Thymus (tissue), 11 donors: Measurements from ENCODE around the gene EZR. TPM values are rescaled to one million over a fixed set of nuclear protein-coding genes. Genes with fewer than 3 reads are reported as not detected.

Experiments
- DNase-seq, 9 donors: peaks; one replicate each; pipeline ENCODE4 v3.0.0-alpha.2; 2013; ENCODE audit warnings: low spot score in 9 of 9, low read depth in 6 of 9, missing footprints in 1 of 9
- H3K27ac ChIP-seq, 2 donors: one replicate each; pipeline ENCODE4 v1.5.1; 2013; ENCODE audit warnings: control low read depth in 1 of 2, low read depth in 1 of 2, low read length in 1 of 2, mild to moderate bottlenecking in 1 of 2, moderate library complexity in 1 of 2
- H3K27me3 ChIP-seq, 2 donors: one replicate each; pipeline ENCODE4 v1.5.1; 2013; ENCODE audit warnings: low read length in 1 of 2; ENCODE audit not compliant: control insufficient read depth in 2 of 2, insufficient read depth in 1 of 2
- H3K36me3 ChIP-seq, 2 donors: one replicate each; pipeline ENCODE4 v1.5.1; 2013; ENCODE audit warnings: low read length in 1 of 2, mild to moderate bottlenecking in 1 of 2, moderate library complexity in 1 of 2; ENCODE audit not compliant: control insufficient read depth in 2 of 2, insufficient read depth in 2 of 2
- H3K4me1 ChIP-seq, 2 donors: one replicate each; pipeline ENCODE4 v1.5.1; 2013; ENCODE audit warnings: low read length in 2 of 2; ENCODE audit not compliant: control insufficient read depth in 2 of 2, insufficient read depth in 2 of 2
- H3K4me3 ChIP-seq, 2 donors: one replicate each; pipeline ENCODE4 v1.5.1; 2013; ENCODE audit warnings: low read length in 2 of 2, control low read depth in 1 of 2, mild to moderate bottlenecking in 1 of 2
- H3K9me3 ChIP-seq, 2 donors: one replicate each; pipeline ENCODE4 v1.5.1; 2013; ENCODE audit warnings: low read length in 1 of 2, mild to moderate bottlenecking in 1 of 2; ENCODE audit not compliant: control insufficient read depth in 2 of 2, insufficient read depth in 1 of 2
- WGBS: extraction: QIAGEN DNeasy Blood & Tissue Kit; methylation state at CpG from one replicate; pipeline ENCODE4 v1.1.7; 2013; 5-methylcytosine and 5-hydroxymethylcytosine counted together
- polyA plus RNA-seq: library from polyadenylated mRNA; stranded (reverse); fragments of 200-250 nt; gene quantifications from one replicate; pipeline ENCODE4 v1.2.3, GENCODE V29; 2013
- total RNA-seq: library from RNA; stranded (reverse); fragments of 120-200 nt; gene quantifications from one replicate; pipeline ENCODE4 v1.2.4, GENCODE V29; 2013
- donor health status: healthy.

EZR gene
- total and polyA plus RNA-seq, 2 donors, result 132 to 165 TPM

DNA sequence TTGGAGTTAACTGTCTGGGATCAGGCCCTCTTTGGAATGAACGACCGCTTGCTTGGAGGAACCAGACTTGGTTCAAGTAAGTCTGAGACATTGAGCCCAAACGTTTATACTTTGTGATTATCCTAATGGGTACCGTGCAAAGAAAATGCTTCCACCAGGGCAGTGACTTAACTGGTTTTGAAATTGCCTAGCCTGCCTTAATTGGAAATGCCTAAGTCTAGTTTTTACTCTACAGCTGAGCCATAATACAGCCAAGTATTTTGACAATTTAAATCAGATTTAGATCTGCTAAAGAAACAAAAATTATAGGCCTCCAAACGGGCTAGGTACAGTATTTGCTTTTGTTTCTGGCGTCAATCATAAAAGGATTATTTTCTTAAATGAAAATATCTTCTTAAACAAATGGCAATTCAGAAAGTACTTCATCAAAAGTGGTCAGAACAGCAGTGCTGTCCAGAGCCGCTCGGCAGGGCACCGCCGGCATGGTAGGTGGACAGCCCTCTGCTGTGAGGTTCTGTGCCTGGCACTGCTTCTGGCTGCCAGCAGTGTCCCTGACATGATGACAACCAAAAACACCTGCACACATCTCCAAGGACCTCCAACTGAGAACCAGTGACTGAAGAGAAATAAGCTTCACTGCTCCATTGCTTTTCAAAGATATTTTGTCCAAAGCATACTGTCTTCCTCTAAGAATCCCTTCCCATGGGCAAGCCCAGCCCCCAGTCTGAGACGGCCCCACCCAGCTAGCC lies 55.6 kb downstream of the EZR start:
- H3K4me3 ChIP-seq, result no peak overlapping the region
- H3K27ac ChIP-seq, result no peak overlapping the region
- H3K4me1 ChIP-seq, result no peaks in the 10 kb centered on the region
- DNase-seq, result no peak
- peaks cover 77 to 93% of the 10 kb centered on the region in 2 donors for H3K36me3 ChIP-seq
- no peaks in the 10 kb centered on the region for H3K9me3 ChIP-seq
- 95% methylated on average over 11 of the region's 11 CpGs for WGBS
- no peaks in the 10 kb centered on the region for H3K27me3 ChIP-seq

DNA sequence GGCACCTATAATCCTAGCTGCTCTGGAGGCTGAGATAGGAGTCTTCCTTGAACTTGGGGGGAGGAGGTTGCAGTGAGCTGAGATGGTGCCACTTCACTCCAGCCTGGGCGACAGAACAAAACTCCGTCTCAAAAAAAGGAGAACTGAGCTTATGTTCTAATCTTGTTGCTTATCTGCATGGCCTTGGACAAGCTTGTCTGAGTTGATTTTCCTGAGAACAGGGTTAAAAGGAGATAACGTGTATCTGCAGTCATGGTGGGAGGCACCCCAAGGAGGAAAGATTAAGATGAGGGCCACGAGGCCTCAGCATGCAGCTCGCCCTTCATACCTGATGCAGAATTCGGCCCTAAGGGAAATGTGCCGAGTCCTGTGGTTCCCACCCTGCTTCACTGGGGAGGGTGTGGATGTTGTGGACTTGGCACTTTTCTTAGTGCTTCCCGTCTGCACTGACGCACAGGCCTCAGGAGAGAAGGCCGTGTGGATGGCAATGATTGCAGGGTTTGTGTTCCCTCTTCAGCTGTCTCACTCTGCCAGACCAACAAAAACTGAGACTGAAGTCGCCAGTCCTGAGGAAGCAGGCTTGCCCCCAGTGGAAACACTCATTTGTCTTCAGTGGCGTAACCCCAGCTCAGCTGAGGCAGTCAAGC lies 56.3 kb downstream of the EZR start:
- Histone ChIP-seq H3K4me1 (no peaks in the 10 kb centered on the region), H3K27me3 (no peaks in the 10 kb centered on the region), H3K36me3 (peaks cover 72 to 90% of the 10 kb centered on the region in 2 donors), H3K4me3 (no peak overlapping the region), H3K9me3 (no peaks in the 10 kb centered on the region), H3K27ac (no peak overlapping the region)
- DNase-seq, result no peak
- WGBS, result 95% methylated on average over 12 of the region's 12 CpGs

DNA sequence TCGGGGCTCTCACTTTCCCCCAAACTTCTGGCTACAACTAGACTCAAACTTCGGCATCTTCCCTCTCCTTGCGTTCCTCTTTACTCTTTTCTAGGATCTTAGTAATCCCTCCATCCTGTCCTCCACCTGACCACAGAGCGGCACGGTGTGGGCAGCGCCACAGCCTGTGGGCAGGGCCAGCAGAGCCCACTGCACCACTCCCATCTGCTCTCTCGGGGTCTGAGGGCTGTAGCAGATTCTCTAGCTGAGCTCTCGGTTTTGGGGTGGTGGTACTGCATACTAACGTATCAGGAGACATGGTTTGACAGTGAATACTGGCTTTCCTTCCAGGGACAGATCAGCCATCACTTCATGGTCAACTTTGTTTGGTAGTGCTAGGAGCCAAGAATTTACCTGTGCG lies 57.4 kb downstream of the EZR start:
- DNase-seq, result no peak
- 97% methylated on average over 10 of the region's 10 CpGs for WGBS
- peaks cover 64 to 88% of the 10 kb centered on the region in 2 donors for H3K36me3 ChIP-seq
- no peaks in the 10 kb centered on the region for H3K9me3 ChIP-seq
- H3K27me3 ChIP-seq, result no peaks in the 10 kb centered on the region
- H3K27ac ChIP-seq, result no peak overlapping the region
- H3K4me3 ChIP-seq, result no peak overlapping the region
- no peaks in the 10 kb centered on the region for H3K4me1 ChIP-seq

DNA sequence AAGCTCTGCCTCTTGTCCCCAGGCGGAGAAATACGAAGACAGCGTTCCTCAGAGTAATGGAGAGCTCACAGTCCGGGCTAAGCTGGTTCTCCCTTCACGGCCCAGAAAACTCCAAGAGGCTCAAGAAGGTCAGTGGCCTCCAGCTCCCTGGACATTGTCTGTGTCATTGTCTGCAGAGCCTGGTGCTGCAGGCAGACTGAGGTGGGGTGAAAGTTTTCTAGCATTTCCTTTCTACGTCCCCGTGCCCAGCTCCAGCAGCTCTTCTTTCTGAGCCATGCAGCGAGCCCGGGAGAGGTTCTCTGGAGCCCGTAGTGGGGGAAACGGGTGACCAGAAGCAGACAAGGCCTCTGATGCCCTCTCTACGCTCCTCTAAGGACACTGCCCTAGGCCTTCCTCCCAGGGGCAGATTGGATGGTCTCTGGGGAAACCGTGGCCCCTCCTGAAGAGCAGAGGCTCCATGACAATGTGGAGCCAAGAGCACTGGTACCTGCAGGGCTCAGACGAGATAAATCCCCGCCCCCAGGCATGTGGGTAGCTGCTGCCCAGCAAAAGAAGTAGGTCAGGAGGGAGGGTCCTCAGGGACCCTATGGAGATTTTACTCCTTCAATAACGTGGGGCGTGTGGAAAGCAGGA lies 58.4 kb downstream of the EZR start:
- no peaks in the 10 kb centered on the region for H3K4me1 ChIP-seq
- no peaks in the 10 kb centered on the region for H3K9me3 ChIP-seq
- H3K4me3 ChIP-seq, result no peak overlapping the region
- no peaks in the 10 kb centered on the region for H3K27me3 ChIP-seq
- H3K36me3 ChIP-seq, result peaks cover 55 to 81% of the 10 kb centered on the region in 2 donors
- no peak for DNase-seq
- 90% methylated on average over 17 of the region's 17 CpGs for WGBS
- no peak overlapping the region for H3K27ac ChIP-seq

DNA sequence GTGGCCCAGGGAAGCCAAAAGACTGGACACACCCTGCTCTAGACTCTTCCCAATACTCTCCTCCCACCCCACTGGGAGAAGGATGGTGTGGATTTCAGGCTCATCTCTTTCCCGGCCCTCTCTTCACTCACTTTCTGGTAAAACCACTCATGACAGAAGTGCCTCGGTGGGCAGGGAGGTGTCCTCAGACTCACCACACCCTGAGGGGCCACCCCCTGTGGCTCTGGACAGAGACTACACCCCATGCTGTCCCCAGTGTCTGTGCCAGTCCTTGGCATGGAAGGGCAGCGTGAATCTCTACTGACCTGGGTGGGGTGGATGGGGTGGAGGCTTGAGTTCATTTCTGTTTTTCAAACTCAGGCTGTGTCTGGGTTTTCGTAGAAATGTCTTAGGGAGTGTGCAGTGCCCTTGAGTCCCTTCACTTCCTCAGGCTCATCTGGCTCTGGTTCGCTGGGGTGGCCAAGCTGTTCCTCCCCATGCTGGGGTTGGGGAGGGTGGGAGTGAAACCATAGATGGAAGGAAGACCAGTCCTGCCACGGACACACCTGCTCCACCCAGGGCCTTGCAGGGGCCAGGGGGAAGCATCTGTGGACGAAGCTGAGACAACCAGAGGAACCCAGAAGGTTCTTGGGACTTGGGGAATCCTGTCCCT lies 59.1 kb downstream of the EZR start:
- Histone ChIP-seq H3K9me3 (no peaks in the 10 kb centered on the region), H3K27me3 (no peaks in the 10 kb centered on the region), H3K36me3 (peaks cover 55 to 79% of the 10 kb centered on the region in 2 donors), H3K4me3 (no peak overlapping the region), H3K27ac (no peak overlapping the region), H3K4me1 (no peaks in the 10 kb centered on the region)
- no peak for DNase-seq
- 92% methylated on average over 7 of the region's 7 CpGs for WGBS

DNA sequence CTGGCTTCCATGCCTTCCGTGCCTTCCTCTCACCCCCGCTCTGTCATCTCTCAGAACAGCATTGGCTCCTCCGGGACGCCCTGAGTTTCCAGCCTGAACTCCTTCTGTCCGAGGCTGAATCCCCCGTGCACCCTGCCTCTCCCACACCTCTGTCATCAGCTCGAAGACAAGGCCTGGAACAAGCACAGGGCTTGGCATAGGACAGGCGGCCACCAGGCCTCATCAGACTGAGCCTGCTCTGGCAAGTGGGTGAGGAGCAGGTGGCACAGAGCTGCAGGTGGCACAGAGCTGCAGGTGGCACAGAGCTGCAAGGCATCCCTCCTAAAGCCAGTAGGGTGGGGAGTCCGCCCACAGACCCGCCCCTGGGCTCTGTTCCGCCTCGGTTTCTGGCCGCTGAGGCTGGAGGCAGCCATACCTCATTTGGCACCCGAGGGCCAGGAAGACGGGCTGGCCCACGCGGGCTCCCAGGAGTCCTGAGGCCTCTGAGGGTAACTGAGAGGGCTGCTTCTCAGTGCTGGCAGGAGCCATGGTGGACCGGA lies 60.2 kb downstream of the EZR start:
- Histone ChIP-seq H3K36me3 (peaks cover 52 to 72% of the 10 kb centered on the region in 2 donors), H3K9me3 (no peaks in the 10 kb centered on the region), H3K4me1 (no peaks in the 10 kb centered on the region), H3K27ac (no peak overlapping the region), H3K4me3 (no peak overlapping the region), H3K27me3 (no peaks in the 10 kb centered on the region)
- WGBS, result 94% methylated on average over 18 of the region's 18 CpGs
- DNase-seq, result no peak

DNA sequence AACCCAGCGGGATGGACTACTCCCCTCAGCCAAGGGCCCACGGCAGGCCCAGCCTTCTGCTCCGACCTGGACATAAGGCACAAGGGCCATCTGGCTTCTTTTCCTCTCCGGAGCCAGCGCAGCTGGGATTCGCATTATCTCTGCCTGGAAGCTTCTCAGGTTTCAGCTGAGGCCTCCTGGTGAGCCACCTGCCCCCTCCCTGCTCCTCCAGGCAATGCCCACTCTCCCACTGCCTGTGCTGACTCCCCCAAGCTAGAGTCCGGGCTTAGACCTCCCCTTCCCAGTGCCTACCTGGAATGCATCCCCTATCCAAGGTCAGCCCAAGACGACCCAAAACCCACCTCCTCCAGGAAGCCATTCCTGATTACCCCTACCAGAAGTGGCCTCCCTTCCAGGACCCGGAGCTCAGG lies 60.7 kb downstream of the EZR start:
- DNase-seq, result no peak
- 90% methylated on average over 9 of the region's 9 CpGs for WGBS
- Histone ChIP-seq H3K27me3 (no peaks in the 10 kb centered on the region), H3K4me1 (no peaks in the 10 kb centered on the region), H3K4me3 (no peak overlapping the region), H3K36me3 (peaks cover 49 to 71% of the 10 kb centered on the region in 2 donors), H3K9me3 (no peaks in the 10 kb centered on the region), H3K27ac (no peak overlapping the region)

DNA sequence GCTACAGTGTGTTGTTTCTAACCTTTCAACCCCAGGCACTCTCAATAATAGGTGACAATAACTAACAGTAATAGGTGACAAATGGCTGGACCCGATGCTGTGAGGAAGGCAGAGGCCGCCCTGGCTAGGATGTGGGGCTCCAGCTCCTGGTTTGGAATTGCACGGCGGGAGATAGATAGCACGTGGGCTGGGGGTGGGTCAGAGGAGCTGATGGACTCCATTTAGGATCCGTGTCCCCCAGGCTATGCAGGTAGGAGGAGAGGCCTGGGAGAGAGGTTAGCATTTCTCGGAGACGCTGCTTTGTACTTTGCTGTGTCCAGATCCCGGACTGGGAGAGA lies 61.4 kb downstream of the EZR start:
- Histone ChIP-seq H3K27me3 (no peaks in the 10 kb centered on the region), H3K4me1 (no peaks in the 10 kb centered on the region), H3K27ac (no peak overlapping the region), H3K4me3 (no peak overlapping the region), H3K9me3 (no peaks in the 10 kb centered on the region), H3K36me3 (peaks cover 43 to 67% of the 10 kb centered on the region in 2 donors)
- WGBS, result 95% methylated on average over 9 of the region's 9 CpGs
- DNase-seq, result no peak
